ENCODE results near the gene CYP2D6.
"Not testable (repeated sequence)": the region's sequence is repeated elsewhere in the genome, so short reads cannot be mapped to it uniquely, and the experiment has no call there.

CYP2D6 gene

DNA sequence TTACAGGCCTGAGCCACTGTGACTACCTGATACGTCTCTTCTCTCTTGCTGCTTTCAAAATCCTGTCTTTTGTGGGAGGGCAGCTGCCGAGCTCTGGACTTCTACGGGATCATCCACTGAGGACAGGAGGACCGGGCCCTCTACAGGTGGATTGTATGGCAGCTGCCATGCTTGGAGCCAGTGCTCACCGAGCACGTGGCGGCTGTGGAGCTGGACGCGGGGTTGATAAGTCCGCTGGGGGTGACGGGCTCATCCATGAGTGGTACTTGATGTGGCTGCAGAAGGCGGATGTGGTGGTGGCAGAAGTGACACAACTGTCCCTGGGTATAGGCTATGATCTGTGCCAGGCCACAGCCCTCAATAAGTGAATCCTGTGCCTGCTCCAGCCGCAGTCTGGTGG, 1.8 kb upstream of the CYP2D6 start:
- no peak for DNase-seq

- no peak for DNase-seq
Observed at GRCh38 chr22:42131562-42131961, 952 bp upstream of the CYP2D6 start.

DNA sequence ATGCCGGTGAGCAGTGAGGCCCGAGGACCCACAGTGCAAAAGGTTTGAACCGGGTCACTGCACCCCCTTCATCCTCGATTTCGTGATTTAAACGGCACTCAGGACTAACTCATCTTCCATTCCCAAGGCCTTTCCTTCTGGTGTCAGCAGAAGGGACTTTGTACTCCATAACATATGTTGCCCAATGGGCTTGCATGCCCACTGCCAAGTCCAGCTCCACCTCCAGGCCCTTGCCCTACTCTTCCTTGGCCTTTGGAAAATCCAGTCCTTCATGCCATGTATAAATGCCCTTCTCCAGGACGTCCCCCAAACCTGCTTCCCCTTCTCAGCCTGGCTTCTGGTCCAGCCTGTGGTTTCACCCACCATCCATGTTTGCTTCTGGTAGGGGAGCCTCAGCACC, 428 bp downstream of the CYP2D6 start:
- DNase-seq = not testable (repeated sequence)

DNA sequence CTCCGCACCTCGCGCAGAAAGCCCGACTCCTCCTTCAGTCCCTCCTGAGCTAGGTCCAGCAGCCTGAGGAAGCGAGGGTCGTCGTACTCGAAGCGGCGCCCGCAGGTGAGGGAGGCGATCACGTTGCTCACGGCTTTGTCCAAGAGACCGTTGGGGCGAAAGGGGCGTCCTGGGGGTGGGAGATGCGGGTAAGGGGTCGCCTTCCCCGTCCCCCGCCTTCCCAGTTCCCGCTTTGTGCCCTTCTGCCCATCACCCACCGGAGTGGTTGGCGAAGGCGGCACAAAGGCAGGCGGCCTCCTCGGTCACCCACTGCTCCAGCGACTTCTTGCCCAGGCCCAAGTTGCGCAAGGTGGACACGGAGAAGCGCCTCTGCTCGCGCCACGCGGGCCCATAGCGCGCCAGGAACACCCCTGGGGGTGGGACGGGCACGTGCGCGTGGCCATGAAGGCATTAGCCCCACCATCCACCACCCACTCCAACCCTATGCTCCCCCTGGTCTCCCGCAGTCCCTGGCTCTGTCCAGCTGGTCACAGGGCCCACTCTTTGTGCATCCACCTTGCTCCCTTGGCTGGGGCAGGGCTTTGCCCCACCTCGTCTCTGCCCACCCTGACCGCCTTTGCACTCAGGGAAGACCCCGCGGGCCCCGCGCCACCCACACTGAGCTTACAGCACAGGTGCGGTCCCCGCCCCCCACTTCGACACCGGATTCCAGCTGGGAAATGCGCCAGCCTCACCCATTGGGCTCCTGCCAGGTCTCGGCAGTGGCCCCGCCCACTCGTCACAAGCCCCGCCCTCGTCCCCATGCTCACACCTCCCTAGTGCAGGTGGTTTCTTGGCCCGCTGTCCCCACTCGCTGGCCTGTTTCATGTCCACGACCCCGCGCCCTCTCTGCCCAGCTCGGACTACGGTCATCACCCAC, 1.6 kb downstream of the CYP2D6 start:
- not testable (repeated sequence) for DNase-seq

DNA sequence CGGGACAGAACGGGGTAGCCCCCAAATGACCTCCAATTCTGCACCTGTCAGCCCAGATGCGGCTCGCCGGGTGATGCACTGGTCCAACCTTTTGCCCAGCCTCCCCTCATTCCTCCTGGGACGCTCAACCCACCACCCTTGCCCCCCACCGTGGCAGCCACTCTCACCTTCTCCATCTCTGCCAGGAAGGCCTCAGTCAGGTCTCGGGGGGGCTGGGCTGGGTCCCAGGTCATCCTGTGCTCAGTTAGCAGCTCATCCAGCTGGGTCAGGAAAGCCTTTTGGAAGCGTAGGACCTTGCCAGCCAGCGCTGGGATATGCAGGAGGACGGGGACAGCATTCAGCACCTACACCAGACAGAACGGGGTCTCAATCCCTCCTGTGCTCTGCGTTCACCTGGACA, 2.6 kb downstream of the CYP2D6 start:
- not testable (repeated sequence) for DNase-seq

DNA sequence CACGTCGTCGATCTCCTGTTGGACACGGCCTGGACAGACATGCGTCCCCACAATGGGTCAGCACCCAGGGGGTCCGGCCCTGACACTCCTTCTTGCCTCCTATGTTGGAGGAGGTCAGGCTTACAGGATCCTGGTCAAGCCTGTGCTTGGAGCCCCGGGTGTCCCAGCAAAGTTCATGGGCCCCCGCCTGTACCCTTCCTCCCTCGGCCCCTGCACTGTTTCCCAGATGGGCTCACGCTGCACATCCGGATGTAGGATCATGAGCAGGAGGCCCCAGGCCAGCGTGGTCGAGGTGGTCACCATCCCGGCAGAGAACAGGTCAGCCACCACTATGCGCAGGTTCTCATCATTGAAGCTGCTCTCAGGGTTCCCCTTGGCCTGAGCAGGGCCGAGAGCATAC, 3.0 kb downstream of the CYP2D6 start:
- no peak for DNase-seq

GRCh38 chr22:42123529-42123928, 7.1 kb downstream of the CYP2D6 start:
- DNase-seq = not testable (repeated sequence)

DNA sequence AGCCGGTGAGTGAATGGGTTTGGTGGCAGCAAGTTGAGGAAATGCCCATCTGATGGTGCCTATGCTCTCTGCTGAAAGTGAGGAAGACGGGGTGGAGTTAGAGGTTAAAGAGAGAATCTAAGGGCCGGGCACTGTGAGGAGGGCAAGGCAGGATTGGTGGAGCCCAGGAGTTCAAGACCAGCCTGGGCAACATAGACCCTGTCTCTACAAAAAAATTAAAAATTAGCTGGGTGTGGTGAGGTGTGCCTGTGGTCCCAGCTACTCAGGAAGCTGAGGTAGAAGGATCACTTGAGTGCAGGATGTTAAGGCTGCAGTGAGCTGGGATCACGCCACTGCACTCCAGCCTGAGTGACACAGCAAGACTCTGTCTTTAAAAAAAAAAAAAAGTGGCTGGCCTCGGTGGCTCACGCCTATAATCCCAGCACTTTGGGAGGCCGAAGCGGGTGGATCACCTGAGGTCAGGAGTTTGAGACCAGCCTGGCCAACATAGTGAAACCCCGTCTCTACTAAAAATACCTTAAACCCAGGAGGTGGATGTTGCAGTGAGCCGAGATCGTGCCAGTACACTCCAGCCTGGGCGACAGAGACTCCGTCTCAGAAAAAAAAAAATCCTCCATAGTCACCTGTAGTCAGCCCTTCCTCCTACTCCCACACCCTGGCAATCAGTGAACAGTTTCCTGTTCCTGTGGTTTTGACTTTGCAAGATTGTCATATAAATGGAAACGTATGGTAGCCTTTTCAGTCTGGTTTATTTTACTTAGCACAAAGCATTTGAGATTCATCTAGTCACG, 10.2 kb downstream of the CYP2D6 start:
- peak; percentile 53 to 56 for DNase-seq

DNA sequence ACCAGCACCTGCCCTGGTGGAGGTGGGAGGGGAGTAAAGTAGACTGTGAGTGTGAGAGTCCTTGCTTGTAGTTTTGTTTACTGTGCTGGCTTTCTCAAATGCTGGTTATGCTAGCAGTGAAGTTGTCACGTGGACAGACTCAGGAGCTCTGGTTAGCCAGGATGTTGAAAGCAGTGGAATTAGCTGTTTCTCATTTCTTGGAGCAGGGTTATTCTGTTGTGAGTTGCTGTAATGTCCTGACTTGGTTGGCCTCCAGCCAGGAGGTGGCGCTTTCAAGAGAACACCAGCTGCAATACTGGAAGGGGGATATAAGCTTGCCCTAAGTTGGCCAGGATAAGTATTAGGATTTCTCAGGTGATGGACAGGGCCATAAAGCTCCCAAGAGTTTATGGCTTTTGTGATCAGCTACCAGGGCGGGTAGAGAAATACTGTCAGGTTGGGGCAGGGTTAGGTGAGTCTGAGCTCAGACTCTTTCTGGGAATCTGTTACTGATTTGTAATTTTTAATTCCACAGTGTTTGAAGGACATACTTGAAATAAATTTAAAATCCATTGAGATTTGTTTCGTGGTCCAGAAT, 13.7 kb downstream of the CYP2D6 start:
- DNase-seq = no peak

DNA sequence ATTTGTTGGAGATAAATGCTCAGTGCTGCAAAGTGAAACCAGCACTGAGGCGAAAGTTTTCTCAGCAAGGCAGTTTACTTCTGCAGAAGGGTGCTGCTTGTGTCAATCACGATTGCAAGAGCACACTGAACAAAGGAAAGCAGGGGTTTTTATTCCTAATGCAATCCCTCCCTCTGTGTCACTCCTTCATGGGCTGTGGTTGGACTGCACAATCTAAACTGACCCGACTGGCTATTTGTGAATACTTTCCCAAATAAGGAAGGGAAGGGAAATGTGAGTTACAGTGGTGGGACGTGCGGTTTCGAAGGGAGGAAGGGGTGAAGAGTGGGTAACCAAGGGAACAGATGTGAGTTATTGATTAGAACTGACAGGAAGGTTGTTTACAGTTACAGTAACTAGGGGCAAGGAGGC, 15.2 kb downstream of the CYP2D6 start:
- not testable (repeated sequence) for DNase-seq

GRCh38 chr22:42114721-42115120, 15.9 kb downstream of the CYP2D6 start:
- DNase-seq = no peak

DNA sequence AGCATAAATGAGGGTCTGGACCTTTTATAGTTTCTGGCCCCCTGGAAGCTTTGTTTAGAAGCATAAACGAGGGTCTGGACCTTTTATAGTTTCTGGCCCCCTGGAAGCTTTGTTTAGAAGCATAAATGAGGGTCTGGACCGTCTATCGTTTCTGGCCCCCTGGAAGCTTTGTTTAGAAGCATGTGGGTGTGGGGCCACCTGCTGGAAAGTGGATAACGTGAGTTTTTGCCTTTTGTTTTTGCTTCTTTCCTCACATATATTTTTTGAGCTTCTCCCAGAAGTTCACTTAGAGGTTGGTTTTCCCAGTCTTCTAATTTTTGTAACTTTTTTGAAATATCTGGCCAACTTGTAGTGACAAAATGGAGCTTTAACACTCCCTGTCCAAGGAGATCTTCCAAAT, 17.8 kb downstream of the CYP2D6 start:
- DNase-seq = not testable (repeated sequence)

- no peak for DNase-seq
Observed at GRCh38 chr22:42111798-42112197, 18.8 kb downstream of the CYP2D6 start.

DNA sequence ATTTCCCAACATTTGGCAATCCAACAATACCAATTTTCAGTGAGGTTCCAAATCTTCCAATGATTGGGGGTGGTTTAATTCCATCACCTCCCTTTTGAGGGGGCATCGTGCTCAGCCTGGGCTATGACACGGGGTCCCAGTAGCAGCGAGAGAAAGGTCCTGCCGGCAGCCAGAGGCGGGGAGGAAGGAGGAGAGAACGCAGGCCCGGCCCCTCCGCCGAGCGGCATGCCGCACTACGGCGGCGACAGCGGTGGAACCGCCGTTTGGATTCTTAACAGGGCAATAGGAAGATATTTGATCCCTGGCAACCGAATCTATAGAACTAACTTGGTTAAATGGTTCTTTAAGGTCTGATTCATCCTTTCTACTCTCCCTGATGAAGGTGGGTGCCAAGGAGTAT, 21.8 kb downstream of the CYP2D6 start:
- no peak for DNase-seq

GRCh38 chr22:42104332-42104860, 26.2 kb downstream of the CYP2D6 start:
- DNase-seq = not testable (repeated sequence)

GRCh38 chr22:42101199-42101598, 29.4 kb downstream of the CYP2D6 start:
- no peak for DNase-seq

DNA sequence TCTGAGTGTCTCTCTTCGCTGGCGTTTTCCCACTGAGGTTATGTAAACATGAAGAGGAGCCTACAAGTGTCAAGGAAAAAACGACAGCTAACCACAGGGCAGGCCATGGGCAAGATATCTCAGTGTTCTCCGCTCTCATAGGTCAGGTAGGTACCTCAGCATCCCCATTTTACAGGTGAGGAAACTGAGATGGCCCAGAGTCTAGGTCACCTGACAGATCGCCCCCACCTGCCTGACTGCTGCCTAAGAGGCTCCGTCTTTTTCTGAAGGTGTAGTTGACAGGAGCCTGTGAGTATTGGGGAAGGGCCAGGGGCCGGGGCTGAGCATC, 39.2 kb downstream of the CYP2D6 start:
- DNase-seq = no peak

DNA sequence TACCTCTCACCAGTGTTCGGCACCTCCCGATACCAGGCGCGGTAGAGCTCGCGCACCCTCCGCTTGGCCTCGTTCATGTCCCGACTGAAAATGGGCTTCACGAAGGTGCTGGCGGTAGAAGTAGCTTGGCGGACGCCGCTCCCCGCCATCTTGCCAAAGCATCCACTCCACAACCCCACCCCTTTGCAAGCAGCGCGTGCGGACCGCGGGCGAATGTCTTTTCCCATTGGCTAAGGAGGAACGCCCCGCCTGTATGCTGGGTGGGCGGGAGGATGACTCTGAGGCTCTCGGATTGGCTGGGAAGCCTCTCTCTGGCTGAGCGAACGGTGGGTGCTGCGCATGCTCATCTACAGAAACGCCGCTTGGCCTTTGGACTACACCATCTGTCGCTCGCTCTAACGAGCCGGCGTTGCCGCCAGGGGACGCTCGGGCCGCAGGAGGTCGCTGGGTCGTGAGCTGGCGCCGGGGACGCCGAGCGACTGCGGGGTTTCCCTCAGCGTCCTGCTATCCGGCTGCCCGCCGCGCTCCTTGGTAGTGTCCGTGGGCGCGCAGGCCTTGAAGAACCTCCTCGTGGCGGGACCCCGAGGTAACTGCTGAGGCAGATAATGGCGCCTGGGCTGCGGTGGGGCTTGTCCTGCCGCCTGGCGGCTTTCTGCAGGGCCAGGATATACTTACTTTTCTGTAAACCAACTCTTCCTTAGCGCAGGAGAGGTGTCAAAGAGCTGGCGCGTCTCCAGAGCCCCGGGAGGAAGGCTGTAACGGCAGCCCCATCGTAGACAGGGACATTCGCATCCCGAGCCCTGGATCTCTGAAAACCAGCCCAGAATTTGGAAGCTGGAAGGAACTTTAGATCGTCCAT, 39.8 kb downstream of the CYP2D6 start, which contains the start of gene NDUFA6:
TSS of gene NDUFA6 (minus strand) at position 177 of the 859 bp plus-strand sequence. CDS start at position 149, 28 bp downstream.
- DNase-seq = peak; percentile 96 to 98

GRCh38 chr22:42086051-42086450, 44.6 kb downstream of the CYP2D6 start:
- DNase-seq = no peak

- no peak for DNase-seq
Observed at GRCh38 chr22:42084874-42085273, 45.7 kb downstream of the CYP2D6 start.

- DNase-seq = no peak
Observed at GRCh38 chr22:42083119-42083518, 47.5 kb downstream of the CYP2D6 start.

DNA sequence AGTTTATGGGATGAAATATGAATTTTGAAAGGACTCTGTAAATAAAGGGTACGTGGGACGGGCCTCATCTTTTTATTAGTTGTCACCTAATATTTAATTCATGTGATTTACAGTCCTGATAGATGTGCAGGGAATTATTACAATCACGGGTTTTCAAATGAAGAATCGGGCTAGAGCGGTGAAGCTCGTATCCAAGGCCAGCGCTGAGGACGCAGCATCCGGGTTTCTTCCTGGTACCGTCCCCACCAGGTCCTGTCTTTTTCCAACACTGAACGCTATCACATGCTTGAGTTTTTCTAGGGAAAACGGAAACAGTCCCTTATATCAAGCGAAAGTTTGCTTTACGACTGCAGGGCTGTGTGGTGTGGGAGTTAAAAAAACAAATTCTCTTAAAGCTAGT, 50.3 kb downstream of the CYP2D6 start:
- DNase-seq = no peak
